GM18508 (cell line): ENCODE results near the gene DSCAML1.
A peak's percentile ranks its signal among the peaks of the same experiment; 100 is the strongest.
"Not testable (repeated sequence)": the region's sequence is repeated elsewhere in the genome, so short reads cannot be mapped to it uniquely, and the experiment has no call there.

Source experiments
- ATAC-seq: cut with Tn5 transposase; IDR thresholded peaks from one replicate; pipeline ENCODE4 v1.9.1; 2021; ENCODE audit warnings: moderate number of reproducible peaks; ENCODE audit not compliant: insufficient read depth, unreplicated experiment

Gene DSCAML1

DNA sequence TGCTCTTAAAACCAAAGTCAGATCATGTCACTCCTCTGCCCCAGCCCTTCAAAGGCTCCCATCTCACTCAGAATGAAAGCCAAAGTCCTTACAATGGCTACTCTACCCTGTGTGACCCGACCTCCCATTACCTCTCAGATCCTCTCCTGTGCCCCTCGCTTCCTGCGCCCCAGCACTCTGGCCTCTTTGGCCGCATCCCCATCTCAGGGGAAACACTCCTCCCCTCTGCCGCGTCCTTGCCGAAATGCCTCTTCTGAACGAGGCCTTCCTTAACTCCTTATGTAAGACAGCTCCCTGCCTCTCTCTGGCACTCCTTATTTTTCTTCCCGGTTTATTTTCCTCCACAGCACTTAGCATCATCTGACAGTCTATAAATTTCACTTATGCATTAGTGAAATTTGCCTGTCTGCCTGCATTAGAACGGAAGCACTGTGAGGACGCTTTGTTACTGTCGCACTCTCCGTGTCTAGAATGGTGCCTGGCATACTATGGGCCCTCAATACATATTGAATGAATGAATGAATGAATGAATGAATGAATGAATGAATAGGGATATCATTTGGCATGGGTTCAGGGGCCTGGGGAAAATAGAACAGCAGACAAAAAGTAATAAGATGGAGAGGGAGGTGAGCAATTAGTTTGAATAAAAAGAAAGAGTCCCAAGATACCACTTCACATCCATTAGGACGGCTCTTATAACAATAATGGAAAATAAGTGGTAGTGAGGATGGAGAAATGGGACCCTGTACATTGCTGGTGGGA, 331.6 kb downstream of the DSCAML1 start:
- ATAC-seq, result no peak

DNA sequence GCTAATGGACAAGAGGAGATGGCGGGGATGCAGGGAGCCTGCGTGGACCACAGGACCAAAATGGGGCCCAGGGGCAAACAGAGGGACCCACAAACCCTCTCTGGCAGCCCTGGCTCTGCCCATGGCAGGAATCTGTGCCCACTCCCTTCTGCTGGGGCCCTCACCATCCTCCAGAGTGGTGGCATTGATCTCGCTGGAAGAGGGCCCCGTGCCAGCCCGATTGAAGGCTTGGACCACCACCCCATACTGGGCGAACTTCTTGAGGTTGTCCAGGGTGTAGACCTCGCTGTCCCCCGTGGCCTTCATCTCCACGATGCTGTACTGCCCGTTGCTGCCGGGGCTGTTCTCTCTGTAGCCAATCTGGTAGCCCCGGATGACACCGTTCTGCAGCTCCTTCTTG, 332.2 kb downstream of the DSCAML1 start:
- ATAC-seq, result no peak

DNA sequence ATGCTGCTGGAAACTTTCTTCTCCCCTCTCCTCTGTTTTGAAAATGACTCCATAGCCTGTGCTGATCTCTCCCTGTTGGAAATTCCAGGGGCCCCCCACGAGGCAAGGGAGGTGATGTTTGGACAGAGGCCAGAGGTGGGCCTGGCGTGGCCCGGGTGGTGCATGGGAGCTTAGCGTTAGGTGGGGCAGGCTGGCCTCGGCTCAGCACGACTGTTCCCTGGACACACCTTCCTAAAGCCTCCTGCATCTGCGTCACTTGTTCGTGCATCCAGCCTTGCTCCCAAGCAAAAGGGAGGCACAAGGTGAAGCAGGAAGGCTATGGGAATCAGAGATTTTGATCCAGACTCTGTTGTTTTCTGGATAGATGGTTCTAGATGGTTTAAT, 334.2 kb downstream of the DSCAML1 start:
- ATAC-seq, result no peak

DNA sequence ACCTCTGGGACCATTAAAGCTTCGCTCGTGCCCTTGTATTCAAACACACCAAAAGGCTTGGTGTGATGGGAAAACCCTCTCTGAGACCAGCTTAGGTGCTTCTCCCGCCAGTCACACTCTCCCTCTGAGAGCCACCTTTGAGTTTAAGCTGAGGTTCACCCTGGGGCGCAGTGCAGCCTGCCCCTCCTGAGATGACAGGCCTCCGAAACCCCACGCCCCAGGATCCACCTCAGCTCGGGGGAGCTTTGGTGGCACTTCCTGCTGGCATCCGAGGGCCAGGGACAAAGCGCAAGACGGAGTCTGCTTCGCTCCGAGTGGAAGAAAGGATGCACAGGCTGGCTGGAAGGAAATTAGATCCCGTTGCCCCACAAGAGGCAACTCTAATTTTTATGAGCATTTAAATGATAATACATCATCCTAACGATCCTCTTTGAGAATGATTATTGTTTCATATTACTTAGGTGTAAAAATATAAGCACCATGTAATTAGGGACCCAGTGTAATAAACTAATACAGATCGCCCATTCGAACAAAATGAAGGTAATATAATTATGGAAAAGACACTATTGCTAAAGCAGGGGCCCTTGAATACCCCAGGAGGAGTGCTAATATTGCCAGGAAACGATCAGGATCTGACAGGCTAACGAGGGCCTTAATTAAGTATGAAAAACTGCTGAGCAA, 334.7 kb downstream of the DSCAML1 start:
- no peak for ATAC-seq

DNA sequence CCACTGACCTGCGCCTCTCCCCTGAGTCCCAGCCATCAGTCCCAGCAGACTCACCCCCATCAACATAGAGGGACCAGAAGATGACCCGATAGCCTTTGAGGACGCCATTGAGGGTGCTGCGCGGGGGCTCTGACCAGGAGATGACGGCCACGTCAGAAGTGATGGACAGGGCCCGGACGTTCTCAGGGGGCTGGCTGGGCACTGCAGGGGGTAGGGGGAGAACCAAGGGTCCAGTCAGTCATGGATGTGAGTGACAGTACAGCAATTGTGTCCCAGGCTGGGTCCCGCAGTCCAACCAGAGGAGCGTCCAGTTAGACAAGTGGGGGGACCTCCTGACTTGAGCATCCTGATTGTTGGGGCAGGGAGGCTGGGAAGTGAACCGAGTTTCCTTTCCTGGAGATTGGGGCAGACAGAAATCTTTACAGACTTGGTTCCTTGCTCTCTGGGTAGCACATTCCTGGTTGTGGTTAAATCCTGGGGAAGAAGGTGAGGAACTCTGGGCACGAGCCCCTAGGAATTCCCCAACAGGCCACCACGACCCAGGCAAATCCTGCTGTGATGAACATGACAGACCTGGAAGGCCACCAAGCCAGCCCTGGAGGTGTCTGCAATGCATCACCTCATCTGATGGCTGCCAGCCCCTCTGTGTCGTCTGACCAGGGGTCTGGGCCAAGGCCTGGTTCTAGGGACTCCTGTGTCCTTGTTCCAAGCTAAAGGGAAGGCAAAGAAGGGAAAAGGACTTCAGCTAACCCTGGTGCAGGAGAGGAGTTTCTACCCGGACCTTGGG, 335.4 kb downstream of the DSCAML1 start:
- no peak for ATAC-seq

DNA sequence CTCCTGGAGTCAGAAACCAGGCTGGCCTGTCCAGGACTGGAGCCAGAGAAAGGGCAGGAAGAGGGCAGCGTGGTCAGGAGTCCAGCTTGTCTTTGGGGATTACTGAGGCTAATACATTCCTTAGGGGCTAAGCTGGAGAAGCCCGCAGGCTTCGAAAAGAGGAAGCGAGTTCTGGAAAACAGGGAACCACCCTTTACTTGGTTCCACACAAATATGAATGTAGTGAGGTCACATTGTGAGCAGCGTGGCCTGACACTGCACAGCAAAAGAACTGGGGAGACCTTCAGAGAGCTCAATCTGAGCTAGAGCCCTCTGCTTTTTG, 337.1 kb downstream of the DSCAML1 start:
- ATAC-seq, result no peak

DNA sequence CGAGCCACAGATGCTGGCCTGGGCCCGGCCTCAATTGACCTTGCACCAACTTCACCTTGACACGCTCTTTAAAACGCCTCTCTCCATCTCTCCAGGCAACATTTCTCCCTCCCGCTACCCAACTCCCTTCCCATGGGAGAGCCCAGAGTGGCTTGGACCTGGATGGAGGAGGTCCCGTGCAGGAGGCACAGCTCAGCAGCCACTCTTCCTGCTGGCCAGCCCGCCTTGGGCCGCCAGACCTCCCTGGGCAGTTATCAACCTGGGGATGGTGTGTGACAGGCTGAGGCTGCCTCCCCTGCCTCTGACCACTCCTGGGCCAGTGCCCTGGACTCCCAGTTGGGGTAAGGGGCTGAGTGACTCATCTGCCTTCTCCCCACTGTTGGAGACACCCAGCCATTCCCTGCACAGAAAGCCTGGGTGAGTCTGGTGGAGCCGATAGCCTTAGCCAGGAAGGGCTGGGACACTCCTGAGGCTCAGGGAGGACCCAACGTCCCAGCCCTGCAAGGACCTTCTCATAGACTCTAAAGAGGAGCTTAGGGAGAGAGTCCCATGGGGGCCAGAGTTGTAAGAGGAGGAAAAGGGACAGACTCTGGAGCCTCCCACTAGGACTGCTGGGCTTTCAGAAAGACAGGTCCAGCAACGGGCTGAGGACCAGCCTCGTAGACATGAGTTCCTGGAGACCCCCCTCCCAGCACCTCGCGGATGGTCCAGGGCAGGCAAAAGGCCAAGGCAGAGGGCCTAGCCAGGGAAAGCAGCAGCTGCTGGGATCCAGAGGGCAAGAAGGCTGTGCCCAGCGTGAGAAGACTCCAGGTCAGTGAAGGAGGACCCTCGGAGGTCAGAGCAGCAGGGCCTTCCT, 337.7 kb downstream of the DSCAML1 start:
- ATAC-seq, result no peak

DNA sequence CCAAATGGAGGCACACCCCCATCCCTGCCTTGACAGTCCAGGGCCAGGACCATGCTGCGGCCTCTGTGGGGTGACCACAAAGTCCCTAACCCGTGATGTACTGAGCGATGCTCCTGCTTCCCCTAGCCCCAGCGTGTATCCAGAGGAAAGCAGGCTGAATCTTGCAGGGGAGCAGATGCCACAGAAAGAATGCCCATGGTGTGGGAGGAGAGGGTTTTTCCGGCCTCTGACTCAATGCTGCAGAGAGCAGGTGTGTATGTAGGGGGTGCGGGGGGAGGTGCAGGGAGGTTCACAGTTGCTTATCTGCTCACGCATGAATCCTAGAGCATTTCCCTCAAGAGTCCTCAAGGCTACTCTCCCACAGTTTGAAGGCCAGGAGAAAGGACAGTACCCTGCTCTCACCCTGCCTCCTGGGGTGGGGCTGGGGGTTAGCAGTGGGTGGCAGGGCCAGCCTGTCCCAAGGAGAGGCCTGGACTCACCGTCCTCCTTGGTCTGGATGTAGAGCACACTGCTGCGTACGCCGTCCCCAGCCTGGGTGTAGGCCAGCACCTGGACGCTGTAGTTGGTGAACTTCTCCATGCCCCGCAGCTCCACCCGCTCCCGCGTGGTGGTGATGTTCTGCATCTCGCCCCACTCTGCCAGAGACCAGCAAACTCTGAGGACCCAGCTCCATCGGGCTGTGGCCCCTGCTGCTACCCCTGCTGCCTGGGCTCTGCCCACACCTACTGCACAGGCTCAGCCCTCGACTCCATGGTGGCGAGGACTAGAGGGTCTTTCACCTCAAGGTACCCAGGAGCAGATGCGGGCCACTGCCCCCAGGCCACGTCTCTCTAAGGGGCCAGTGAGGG, 338.5 kb downstream of the DSCAML1 start:
- ATAC-seq, result no peak

DNA sequence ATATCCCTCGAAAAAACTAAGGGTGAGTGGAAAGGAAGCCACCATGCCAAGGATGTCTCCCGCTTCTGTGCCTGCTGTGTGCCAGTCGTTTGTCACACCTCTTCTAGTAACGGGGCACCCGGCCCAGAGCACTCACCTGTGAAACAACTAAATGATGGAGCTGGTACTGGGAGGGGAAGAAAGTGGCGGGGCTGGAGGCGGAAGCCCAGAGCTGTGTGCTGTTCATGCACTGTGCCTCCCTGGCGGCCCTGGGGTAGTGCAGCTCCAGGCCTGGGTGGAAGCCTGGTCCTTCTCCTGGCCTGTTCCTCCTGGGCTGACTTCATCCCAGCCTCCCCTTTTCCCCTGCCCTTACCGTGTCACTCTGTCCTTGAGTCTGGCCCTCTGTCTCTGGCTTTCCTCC, 339.2 kb downstream of the DSCAML1 start:
- no peak for ATAC-seq

DNA sequence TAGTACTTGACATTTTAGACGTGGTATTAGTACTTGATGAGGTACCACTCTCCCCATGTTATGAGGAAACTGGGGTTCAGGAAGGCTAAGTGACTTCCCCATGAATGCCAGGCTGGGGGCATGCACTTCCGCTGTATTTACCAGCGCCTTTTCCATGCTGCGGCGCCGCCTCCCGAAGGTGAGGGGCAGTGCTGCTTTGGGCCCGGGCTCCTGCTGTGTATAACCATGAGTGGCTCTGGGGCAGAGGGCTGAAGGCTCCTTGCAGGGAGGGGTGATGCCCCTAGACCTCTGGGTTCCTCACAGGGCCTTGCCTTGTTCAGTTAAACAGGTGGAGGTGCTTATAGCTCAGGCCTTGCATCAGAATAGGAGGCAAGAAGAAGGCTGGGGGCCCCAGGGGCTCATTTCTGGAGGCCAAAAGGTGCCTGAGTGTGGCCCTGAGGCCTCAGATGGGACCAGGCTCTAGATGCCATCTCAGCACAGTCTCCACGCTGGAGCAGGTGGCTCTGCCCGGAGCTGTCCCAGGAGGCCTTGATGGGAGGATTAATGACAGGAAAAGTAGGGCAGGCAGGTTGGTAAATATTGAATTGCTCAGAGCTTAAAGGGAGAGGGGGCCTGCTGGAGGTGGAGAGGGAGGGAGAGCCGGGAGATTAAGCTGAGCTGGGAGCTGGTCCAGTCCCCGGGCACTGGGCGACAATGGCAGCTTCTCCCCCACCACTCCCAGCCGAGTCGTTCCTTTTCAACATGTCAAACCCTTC, 339.8 kb downstream of the DSCAML1 start:
- no peak for ATAC-seq

DNA sequence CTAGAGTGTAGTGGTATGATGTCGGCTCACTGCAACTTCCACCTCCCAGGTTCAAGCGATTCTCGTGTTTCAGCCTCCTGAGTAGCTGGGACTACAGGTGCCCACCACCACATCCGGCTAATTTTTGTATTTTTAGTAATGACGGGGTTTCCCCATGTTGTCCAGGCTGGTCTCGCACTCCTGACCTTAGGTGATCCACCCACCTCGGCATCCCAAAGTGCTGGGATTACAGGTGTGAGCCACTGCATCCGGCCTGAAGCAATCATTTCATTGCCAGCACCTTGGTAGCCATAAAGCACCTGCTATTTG, 340.3 kb downstream of the DSCAML1 start:
- ATAC-seq, result not testable (repeated sequence)

DNA sequence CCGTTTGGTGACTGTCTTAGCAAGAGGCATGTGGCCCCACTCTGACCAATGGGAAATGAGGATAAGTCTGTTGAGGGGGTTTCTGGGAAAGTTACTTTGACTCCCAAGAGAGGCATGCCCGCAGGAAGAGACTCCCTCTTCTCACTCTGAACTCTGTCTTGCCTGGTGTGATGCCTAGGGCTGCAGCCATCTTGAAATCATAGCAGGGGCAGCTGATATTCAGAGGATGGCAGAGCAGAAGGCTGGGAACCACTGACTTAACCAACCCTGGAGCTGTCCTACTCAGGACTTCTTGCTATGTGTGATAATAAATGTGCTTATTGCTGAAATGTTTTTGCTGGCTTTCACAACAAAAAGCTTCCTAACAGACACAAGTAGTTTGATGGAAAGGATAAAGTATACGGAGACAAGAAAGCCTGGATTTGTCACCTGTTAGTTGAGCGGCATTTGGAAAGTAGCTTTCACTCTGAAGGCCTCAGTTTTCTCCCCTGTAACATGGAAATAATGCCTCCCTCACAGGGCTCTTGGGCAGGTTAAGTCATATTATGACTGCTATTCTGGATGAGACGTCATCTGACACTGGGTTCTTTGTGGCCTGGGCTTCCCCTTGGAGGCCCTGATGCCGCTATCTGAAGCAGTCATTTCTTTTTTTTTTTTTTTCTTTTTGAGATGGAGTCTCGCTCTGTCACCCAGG, 340.8 kb downstream of the DSCAML1 start:
- peak; percentile 54 for ATAC-seq

DNA sequence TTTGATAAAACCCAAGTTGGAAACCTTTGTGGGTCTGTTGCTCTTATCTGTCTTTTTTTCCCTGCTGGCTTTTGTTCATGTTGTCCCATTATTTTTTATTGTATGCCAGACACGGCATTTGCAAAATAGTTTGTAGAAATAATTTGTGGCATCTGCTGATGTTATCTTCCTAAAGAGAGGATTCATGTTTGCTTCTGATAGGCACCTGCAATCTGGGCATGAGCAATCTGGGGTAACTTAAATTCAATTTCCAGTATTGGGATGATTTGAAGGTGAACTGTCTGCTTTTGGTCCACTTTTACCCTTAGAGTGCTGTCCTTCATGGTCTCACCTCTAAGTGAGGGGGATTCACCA, 342.5 kb downstream of the DSCAML1 start:
- ATAC-seq, result no peak

DNA sequence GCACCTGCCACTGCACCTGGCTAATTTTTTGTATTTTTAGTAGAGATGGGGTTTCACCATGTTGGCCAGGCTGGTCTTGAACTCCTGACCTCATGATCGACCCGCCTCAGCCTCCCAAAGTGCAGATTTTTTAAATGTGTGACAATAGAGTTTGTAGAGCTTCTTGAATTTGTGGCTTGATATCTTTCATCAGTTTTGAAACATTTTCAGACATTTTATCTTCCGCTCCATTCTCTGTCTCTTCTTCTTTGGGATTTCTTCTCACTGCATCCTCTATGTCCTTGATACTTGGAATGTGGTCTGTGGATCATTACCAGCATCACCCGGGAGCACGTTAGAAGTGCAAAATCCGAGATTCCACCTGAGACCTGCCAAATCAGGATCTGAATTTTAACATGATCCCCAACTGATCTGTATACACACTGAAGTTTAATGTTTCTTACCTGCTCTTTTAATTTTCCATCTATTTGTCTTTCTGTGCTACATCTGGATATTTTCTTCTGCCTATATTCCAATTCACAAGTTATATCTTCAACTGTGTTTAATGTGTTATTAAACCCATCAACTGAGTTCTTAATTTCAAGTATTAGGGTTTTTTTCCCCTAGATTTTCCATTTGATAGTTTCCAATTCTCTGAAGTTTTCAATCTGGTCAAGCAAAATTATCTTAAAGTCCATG, 343.0 kb downstream of the DSCAML1 start:
- no peak for ATAC-seq

DNA sequence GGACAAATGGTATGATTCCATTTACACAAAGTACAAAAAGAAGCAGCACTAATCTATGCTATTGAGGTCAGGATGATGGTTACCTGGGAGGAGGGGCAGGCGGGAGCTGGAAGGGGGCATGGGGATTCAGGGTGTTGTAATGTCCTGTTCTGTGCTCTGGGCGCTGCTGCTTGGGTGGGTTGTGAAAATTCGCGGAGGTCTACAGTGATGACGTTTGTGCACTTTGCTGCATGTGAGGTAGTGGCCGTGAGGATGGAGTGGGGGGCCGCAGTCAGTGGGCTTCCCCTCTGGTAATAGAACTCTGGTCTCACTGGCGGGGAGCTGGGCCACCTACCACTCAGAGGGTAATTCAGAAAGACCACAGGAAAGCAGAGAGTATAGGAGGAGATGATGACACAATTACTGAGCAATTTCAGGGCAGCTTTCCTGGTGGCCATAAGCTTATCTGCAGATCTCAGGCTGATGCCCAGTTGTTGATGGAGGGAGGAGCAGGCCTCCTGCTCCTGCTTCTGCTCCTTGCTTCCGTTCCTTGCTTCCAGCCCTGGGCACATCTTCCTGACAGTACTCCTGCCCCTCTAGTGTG, 347.8 kb downstream of the DSCAML1 start:
- ATAC-seq, result no peak

DNA sequence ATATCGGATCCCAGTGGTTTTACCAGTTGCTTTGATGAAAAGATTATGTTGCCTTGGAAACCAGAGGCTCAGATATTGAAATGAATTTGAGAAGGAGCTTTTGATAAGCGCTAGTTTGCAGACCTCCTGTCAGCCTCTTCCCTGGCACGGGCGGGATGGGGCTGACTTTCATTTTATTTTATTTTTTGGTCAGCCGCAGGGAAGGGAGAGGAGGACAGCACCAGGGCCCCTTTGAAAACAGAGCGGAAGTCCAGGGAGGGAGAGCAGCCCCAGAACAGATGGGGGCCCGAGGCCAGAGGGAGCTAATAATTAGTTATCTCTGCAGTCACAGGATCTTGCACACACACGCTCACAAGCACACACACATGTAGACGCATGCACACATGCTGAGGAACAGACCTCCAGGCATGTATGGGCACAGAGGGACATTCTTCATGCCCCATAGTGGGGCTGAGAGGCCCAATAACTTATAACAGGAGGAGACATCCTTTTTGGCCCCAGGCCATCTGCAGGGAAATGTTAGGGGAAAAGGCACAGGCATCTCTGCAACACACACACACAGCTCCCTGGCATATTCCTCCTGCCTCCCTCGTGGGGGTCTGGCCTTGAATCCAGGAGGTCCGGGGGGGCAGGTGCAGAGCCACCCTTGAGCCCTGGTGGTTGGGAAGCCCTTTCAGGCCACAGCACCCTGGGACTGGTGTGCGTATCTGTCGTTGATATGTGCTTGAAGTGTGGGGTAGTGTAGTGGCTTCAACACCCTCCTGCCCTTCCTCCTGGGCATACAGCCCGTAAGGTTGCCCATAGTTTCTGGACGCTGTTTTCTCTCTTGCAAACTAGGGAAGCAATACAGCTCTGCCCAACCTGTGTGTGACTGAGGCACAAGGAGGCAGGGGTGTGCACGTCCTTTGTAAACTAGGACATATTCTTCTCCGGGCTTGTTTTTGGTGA, 352.0 kb downstream of the DSCAML1 start:
- ATAC-seq, result no peak

DNA sequence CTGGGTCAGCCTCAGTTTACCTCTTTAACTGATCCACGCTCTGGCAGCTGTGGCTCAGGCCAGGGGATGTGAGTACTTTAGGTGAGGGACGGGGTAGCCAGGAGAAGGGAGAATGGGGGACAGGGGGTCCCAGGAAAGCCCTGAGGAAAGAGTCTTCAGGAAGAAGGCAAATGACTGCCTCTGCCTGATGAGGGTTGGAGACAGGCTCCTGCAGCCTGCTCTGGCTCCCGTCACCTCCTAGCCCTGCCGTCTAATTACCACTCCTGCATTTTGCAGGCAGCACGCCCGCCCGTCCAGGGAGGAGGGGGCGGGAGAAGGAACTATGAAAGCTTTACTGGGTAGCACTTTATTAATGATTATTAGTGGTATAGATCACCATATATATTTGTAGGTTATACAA, 352.8 kb downstream of the DSCAML1 start:
- ATAC-seq, result no peak
